ENCODE data around the gene ZGPAT.

Gene ZGPAT

DNA sequence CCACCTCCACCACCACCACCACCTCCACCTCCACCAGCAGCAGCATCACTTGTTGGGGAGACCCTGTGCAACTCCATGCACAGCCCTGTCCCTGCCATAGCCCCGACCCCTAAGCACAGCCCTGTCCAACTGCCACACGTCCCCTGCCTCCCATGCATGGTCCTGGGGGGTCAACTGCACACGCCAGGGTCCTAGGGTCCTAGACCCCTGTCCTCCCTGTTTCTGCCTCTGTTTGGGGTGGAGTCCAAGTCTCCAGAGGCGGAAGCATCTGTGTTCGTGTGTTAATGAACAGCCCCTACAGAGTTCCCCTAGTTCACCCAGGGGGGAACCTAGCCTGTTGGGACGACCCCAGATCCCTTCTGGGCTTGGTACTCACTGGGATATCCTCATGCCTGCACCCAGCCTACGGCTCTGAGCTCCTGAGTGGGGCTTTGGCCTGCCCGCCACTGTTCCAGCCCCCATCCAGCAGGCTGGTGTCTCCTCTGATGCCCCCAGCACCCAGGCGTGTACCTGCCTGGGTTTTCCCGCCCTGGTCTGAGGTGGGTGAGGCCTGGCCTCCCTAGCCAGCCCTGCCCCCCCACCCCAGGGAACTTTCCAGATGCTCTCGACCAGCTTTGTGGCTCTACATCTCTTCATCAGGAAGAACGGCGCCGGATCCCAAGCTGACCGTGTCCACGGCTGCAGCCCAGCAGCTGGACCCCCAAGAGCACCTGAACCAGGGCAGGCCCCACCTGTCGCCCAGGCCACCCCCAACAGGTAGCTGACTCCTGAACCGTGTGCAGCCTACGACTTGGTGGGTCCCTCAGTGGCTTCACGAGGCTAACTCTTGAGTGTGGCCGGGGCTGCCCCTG lies 13.9 kb upstream of the ZGPAT start:
- DNase-seq = peak; percentile 24

DNA sequence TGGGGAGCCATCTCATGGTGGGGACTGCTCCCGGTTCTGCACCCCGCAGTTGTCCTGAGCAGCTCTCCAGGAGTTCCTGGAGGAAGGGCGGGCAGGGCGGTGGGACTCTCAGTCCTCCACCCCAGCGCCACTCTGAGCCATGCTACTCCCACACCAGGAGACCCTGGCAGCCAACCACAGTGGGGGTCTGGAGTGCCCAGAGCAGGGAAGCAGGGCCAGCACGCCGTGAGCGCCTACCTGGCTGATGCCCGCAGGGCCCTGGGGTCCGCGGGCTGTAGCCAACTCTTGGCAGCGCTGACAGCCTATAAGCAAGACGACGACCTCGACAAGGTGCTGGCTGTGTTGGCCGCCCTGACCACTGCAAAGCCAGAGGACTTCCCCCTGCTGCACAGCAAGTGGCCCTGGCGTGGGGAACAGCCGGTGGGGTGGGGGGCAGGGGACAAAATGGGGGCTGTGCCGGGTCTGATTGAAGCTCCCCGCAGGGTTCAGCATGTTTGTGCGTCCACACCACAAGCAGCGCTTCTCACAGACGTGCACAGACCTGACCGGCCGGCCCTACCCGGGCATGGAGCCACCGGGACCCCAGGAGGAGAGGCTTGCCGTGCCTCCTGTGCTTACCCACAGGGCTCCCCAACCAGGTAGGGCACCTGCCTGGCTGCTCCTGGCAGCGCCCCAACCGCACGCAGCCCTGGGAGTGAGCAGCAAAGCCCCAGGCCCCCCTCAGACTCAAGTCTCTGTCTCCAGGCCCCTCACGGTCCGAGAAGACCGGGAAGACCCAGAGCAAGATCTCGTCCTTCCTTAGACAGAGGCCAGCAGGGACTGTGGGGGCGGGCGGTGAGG lies 13.0 kb upstream of the ZGPAT start:
- DNase-seq = no peak

DNA sequence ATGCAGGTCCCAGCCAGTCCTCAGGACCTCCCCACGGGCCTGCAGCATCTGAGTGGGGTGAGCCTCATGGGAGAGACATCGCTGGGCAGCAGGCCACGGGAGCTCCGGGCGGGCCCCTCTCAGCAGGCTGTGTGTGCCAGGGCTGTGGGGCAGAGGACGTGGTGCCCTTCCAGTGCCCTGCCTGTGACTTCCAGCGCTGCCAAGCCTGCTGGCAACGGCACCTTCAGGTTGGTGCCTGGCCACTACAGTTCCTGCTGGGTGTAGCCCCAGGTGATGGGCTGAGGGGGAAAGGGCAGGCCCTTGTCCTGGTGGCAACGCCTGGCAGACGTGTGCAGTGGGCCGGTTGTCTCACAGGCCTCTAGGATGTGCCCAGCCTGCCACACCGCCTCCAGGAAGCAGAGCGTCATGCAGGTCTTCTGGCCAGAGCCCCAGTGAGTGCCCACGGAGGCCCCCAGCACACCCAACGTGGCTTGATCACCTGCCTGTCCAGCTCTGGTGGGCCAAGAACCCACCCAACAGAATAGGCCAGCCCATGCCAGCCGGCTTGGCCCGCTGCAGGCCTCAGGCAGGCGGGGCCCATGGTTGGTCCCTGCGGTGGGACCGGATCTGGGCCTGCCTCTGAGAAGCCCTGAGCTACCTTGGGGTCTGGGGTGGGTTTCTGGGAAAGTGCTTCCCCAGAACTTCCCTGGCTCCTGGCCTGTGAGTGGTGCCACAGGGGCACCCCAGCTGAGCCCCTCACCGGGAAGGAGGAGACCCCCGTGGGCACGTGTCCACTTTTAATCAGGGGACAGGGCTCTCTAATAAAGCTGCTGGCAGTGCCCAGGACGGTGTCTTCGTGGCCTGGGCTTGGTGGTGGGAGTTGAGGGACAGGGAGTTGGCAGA lies 12.2 kb upstream of the ZGPAT start:
- peak; percentile 53 for DNase-seq

DNA sequence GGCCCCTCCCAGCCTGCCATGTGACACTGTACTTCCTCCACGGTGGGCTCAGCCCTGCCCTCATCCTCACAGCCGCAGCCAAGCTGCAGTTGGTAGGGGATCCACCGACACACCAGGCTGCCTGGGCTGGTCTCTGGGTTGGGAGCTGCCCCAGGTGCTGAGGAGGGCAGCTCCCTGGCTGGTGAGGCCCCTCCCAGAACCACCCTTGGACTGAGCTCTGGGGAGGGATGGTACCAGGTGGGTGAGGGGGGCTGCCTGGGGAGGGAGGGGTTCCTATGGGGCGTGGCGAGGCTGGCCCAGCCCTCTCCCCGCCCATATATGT lies 11.6 kb upstream of the ZGPAT start:
- DNase-seq = peak; percentile 71

DNA sequence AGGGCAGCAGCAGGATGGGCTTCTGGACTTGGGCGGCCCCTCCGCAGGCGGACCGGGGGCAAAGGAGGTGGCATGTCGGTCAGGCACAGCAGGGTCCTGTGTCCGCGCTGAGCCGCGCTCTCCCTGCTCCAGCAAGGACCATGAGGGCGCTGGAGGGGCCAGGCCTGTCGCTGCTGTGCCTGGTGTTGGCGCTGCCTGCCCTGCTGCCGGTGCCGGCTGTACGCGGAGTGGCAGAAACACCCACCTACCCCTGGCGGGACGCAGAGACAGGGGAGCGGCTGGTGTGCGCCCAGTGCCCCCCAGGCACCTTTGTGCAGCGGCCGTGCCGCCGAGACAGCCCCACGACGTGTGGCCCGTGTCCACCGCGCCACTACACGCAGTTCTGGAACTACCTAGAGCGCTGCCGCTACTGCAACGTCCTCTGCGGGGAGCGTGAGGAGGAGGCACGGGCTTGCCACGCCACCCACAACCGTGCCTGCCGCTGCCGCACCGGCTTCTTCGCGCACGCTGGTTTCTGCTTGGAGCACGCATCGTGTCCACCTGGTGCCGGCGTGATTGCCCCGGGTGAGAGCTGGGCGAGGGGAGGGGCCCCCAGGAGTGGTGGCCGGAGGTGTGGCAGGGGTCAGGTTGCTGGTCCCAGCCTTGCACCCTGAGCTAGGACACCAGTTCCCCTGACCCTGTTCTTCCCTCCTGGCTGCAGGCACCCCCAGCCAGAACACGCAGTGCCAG lies 11.0 kb upstream of the ZGPAT start, which contains the start of gene TNFRSF6B:
Gene TNFRSF6B, plus strand, starts transcription at position 25 of the 729 bp plus-strand sequence. Its CDS starts 116 bp downstream, at position 141.
- no peak for DNase-seq

DNA sequence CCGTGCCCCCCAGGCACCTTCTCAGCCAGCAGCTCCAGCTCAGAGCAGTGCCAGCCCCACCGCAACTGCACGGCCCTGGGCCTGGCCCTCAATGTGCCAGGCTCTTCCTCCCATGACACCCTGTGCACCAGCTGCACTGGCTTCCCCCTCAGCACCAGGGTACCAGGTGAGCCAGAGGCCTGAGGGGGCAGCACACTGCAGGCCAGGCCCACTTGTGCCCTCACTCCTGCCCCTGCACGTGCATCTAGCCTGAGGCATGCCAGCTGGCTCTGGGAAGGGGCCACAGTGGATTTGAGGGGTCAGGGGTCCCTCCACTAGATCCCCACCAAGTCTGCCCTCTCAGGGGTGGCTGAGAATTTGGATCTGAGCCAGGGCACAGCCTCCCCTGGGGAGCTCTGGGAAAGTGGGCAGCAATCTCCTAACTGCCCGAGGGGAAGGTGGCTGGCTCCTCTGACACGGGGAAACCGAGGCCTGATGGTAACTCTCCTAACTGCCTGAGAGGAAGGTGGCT lies 10.4 kb upstream of the ZGPAT start:
- DNase-seq = peak; percentile 86

GRCh38 chr20:63697868-63698545 lies 9.8 kb upstream of the ZGPAT start:
- DNase-seq = no peak

- DNase-seq = peak; percentile 99
These were observed 8.9 kb upstream of the ZGPAT start for GRCh38 chr20:63698739-63699465.

- DNase-seq = peak; percentile 58
These were observed 8.2 kb upstream of the ZGPAT start for GRCh38 chr20:63699466-63700198.

DNA sequence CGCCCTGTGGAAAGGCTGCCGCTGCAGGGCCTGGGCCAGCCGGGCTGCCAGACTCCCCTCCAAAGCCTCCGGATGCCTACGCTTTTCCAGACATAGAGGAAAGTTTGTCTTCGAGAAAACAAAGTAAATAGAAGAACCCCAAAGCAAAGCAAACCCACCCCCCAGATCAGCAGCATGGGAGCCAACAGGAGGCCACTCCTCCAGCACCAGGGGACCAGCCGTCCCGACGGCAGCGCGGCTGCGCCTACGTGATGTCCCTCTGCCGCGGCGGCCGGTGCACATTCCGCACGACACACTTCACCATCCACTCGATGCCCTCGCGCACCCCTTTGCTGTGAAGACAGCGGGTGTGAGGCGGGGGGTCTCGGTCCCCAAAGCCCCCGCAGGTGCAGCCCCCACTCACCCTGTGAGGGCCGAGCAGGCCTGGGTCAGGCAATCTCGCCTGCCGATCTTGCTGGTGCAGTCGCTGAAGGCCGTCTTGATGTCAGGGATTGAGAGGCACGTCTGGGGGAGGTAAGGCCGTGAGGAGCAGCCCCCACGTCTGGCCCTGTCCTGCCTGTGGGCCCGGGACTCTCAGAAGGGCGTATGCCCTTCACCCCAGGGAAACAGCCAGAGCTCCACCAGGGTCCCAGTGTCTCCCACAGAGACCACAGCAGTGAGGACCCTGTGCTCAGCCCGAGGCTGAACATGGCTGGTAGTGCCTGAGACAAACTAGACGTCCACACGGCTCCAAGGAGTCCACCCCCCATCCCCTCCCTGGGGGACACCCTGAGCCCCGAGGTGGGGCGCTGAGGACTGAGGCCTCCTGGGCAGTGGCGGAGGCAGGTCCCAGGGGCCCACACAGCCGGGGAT lies 7.4 kb upstream of the ZGPAT start:
- peak; percentile 34 for DNase-seq

GRCh38 chr20:63701051-63701328 lies 6.8 kb upstream of the ZGPAT start:
- DNase-seq = no peak

GRCh38 chr20:63701329-63702035 lies 6.4 kb upstream of the ZGPAT start:
- DNase-seq = peak; percentile 49

DNA sequence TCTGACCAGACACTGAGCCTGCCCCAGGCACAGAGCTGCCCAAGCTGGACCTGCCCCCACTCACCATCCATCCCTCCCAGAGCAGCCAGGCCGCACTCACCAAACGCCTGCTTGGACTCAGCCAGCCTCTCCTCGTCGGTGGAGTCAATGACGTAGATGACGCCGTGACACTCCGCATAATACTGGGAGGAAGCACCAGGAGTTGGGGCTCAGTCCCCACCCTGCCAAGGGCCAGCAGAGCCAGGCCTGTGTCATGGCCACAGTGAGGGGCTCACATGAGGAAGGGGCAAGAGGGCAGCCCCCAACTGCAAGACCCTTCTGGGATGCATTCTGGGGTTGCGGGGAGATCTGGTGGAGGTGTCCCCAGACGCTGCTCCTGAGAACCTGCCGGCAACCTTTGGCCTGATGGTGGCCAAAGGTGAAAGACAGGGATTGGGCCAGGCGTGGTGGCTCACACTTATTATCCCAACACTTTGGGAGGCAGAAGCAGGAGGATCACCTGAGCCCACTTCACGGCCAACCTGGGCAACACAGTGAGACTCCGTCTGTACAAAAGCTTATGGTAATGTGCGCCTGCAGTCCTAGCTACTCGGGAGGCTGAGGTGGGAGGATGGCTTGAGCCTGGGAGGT lies 5.7 kb upstream of the ZGPAT start:
- no peak for DNase-seq

GRCh38 chr20:63702751-63703470 lies 4.9 kb upstream of the ZGPAT start:
- DNase-seq = peak; percentile 25

GRCh38 chr20:63703471-63703975 lies 4.3 kb upstream of the ZGPAT start:
- no peak for DNase-seq

- DNase-seq = no peak
These were observed 3.7 kb upstream of the ZGPAT start for GRCh38 chr20:63703976-63704748.
